ENCODE measurements around the gene KRT7. TPM values are rescaled to one million over a fixed set of nuclear protein-coding genes. Genes with fewer than 3 reads are reported as not detected.

Gene KRT7
- total RNA-seq, 2 experiments from 2014 or later, result not detected

DNA sequence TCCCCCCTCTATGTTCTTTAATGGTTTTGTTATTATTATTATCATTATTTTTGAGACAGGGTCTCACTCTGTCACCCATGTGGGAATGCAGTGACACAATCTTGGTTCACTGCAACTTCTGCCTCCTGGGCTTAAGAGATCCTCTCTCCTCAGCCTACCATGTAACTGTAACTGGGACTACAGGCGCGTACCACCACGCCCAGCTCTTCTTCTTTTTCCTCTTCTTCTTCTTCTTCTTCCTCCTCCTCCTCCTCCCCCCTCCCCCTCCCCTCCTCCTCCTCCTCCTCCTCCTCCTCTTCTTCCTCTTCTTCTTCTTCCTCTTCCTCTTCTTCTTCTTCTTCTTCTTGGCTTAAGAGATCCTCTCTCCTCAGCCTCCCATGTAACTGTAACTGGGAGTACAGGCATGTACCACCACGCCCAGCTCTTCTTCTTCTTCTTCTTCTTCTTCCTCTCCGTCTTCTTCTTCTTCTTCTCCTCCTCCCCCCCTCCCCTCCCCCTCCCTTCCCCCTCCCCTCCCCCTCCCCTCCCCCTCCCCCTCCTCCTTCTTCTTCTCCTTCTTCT, 5.4 kb upstream of the KRT7 start:
- CTCF ChIA-PET (ENCODE audit: unreplicated experiment), result interaction anchor here (0.6 kb wide), 1 partner anchor 99 kb away, joined by 3 read pairs; no protein-coding TSS in a partner anchor
- no peak for DNase-seq (ENCODE audit: low spot score)
- H3K79me2 ChIP-seq (ENCODE audit: insufficient read depth, low read depth, low read length), result no peaks in the 10 kb centered on the region
- no peaks in the 10 kb centered on the region for H3K4me1 ChIP-seq (ENCODE audit: insufficient read depth, low read length, poor library complexity, severe bottlenecking)
- H3K4me2 ChIP-seq (ENCODE audit: low read length), result no peak overlapping the region
- H3K9me2 ChIP-seq (ENCODE audit: insufficient read depth, low read length), result no peaks in the 10 kb centered on the region
- no peaks in the 10 kb centered on the region for H3K9me3 ChIP-seq (ENCODE audit: low read length)
- intact Hi-C loops (cut with micrococcal nuclease; ENCODE audit: unreplicated experiment), result no loop called here
- no peak overlapping the region for H3K27ac ChIP-seq (ENCODE audit: low read depth, low read length, poor library complexity, severe bottlenecking)
- no peak overlapping the region for H3K4me3 ChIP-seq (ENCODE audit: low read depth, low read length, poor library complexity, severe bottlenecking)
- H3K36me3 ChIP-seq (ENCODE audit: insufficient read depth, low read length), result no peaks in the 10 kb centered on the region
- TF ChIP-seq EZH2phosphoT487 (IDR thresholded peaks at IDR 0.05; ENCODE audit: borderline replicate concordance, low read depth, low read length), result no peak
- POLR2A ChIA-PET, result no interaction called here
- H2AFZ ChIP-seq (ENCODE audit: low read length), result no peak overlapping the region
- no TSS peak for BruUV-seq (replicated peaks)
- H4K20me1 ChIP-seq (ENCODE audit: insufficient read depth, low read length), result no peaks in the 10 kb centered on the region

DNA sequence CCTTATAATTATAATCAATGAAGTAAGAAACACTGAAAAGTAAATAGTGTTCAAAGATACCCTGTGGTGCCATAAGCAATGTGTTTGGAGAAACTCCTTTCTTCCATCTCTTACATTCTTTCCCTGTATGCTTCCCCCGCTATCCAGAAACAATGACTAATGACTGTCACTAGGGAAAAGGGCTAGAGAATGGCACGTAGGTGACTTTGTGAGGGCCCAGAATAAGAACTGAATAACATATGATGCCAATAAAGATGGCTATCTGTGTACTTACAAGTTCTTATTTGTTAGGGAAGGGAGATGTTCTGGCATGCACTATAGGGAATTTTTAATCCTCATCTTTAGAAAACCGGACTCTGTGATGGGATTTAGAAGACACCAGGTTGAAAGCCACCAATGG, 4.7 kb upstream of the KRT7 start:
- ChIA-PET CTCF (ENCODE audit: unreplicated experiment) (no interaction called here), POLR2A (no interaction called here)
- intact Hi-C loops (cut with micrococcal nuclease; ENCODE audit: unreplicated experiment), result no loop called here
- H3K27ac ChIP-seq (ENCODE audit: low read depth, low read length, poor library complexity, severe bottlenecking), result no peak overlapping the region
- H2AFZ ChIP-seq (ENCODE audit: low read length), result no peak overlapping the region
- H3K4me2 ChIP-seq (ENCODE audit: low read length), result no peak overlapping the region
- no peaks in the 10 kb centered on the region for H4K20me1 ChIP-seq (ENCODE audit: insufficient read depth, low read length)
- no TSS peak for BruUV-seq (replicated peaks)
- H3K4me3 ChIP-seq (ENCODE audit: low read depth, low read length, poor library complexity, severe bottlenecking), result no peak overlapping the region
- H3K4me1 ChIP-seq (ENCODE audit: insufficient read depth, low read length, poor library complexity, severe bottlenecking), result no peaks in the 10 kb centered on the region
- H3K9me2 ChIP-seq (ENCODE audit: insufficient read depth, low read length), result no peaks in the 10 kb centered on the region
- no peak for DNase-seq (ENCODE audit: low spot score)
- H3K9me3 ChIP-seq (ENCODE audit: low read length), result no peaks in the 10 kb centered on the region
- no peak for TF ChIP-seq EZH2phosphoT487 (IDR thresholded peaks at IDR 0.05; ENCODE audit: borderline replicate concordance, low read depth, low read length)
- TF ChIP-seq CTCF (conservative IDR thresholded peaks at IDR 0.05; ENCODE audit: low read length), result no peak
- H3K79me2 ChIP-seq (ENCODE audit: insufficient read depth, low read depth, low read length), result no peaks in the 10 kb centered on the region
- H3K36me3 ChIP-seq (ENCODE audit: insufficient read depth, low read length), result no peaks in the 10 kb centered on the region

DNA sequence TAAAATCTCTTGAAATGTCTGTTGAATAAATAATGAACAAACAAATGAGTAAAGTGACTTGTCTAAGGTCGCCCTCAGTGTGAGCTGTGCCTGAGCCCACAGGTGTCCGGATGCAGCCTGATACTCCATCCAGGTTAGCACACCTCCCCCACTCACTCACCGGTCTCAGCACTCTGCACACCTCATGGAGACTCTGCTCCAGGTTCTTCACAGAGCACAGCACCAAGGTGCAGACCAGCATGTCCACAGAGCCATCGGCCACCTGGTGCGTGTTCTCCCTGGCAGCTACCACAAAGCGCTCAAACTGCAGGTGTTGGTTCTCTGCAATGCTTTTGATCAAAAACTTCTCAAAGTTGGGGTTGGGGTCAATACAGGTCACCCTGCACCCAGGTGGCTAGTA, 4.1 kb upstream of the KRT7 start:
- intact Hi-C loops (cut with micrococcal nuclease; ENCODE audit: unreplicated experiment), result no loop called here
- Histone ChIP-seq H3K4me1 (ENCODE audit: insufficient read depth, low read length, poor library complexity, severe bottlenecking) (no peaks in the 10 kb centered on the region), H3K9me3 (ENCODE audit: low read length) (no peaks in the 10 kb centered on the region), H3K79me2 (ENCODE audit: insufficient read depth, low read depth, low read length) (no peaks in the 10 kb centered on the region), H4K20me1 (ENCODE audit: insufficient read depth, low read length) (no peaks in the 10 kb centered on the region), H3K4me3 (ENCODE audit: low read depth, low read length, poor library complexity, severe bottlenecking) (no peak overlapping the region), H3K9me2 (ENCODE audit: insufficient read depth, low read length) (no peaks in the 10 kb centered on the region), H3K36me3 (ENCODE audit: insufficient read depth, low read length) (no peaks in the 10 kb centered on the region), H3K27ac (ENCODE audit: low read depth, low read length, poor library complexity, severe bottlenecking) (no peak overlapping the region), H3K4me2 (ENCODE audit: low read length) (no peak overlapping the region), H2AFZ (ENCODE audit: low read length) (no peak overlapping the region)
- TF ChIP-seq EZH2phosphoT487 (IDR thresholded peaks at IDR 0.05; ENCODE audit: borderline replicate concordance, low read depth, low read length), result no peak
- no peak for TF ChIP-seq CTCF (conservative IDR thresholded peaks at IDR 0.05; ENCODE audit: low read length)
- DNase-seq (ENCODE audit: low spot score), result no peak
- ChIA-PET CTCF (ENCODE audit: unreplicated experiment) (no interaction called here), POLR2A (no interaction called here)
- BruUV-seq (replicated peaks), result no TSS peak
